Thoracic aorta (tissue), 2 donors: ENCODE results near the gene R3HDM2. TPM values are rescaled to one million over a fixed set of nuclear protein-coding genes. Genes with fewer than 3 reads are reported as not detected.
A peak's percentile ranks its signal among the peaks of the same experiment; 100 is the strongest.

Experiments
- ATAC-seq: fragments of 150-250 bp; one replicate; pipeline ENCODE4 v1.8.0; 2017; ENCODE audit warnings: low read depth; ENCODE audit not compliant: insufficient number of reproducible peaks, low FRiP score
- DNase-seq: peaks from one replicate; pipeline ENCODE4 v3.0.0-alpha.2; 2020; ENCODE audit warnings: low spot score
- H3K27ac ChIP-seq, 2 donors: fragments of 200-600 bp; sonication (generic); 1 replicate in 1 of 2; 2 replicates in 1 of 2; pipeline ENCODE4 v1.5.1; 2016; ENCODE audit warnings: mild to moderate bottlenecking in 2 of 2, moderate library complexity in 2 of 2
- H3K27me3 ChIP-seq: fragments of 200-600 bp; sonication (generic); replicated peaks from 2 replicates; pipeline ENCODE4 v1.6.0; 2016; ENCODE audit warnings: mild to moderate bottlenecking; ENCODE audit not compliant: insufficient read depth
- H3K36me3 ChIP-seq: fragments of 200-600 bp; sonication (generic); one replicate; pipeline ENCODE4 v1.5.1; 2016
- H3K4me1 ChIP-seq, 2 donors: fragments of 200-600 bp; sonication (generic); 1 replicate in 1 of 2; 2 replicates in 1 of 2; pipeline versions ENCODE4 v1.5.1 to v1.6.0; 2016; ENCODE audit warnings: low read depth in 2 of 2, mild to moderate bottlenecking in 1 of 2; ENCODE audit not compliant: control insufficient read depth in 1 of 2
- H3K4me3 ChIP-seq: fragments of 200-600 bp; sonication (generic); 2 replicates; pipeline ENCODE4 v1.5.1; 2016; ENCODE audit warnings: mild to moderate bottlenecking
- H3K9me3 ChIP-seq: fragments of 200-600 bp; sonication (generic); 2 replicates; pipeline ENCODE4 v1.5.1; 2016
- CTCF ChIP-seq: fragments of 200-600 bp; sonication (generic); IDR thresholded peaks from one replicate; pipeline ENCODE4 v1.5.1; 2019; ENCODE audit warnings: antibody characterized with exemption
- total RNA-seq, 2 donors: library from RNA; depleted of rRNA; stranded (reverse); fragments of >200 nt; gene quantifications; one replicate each; pipeline versions ENCODE4 v1.1.0 to v1.2.3, GENCODE V29; 2016

R3HDM2 gene
- total RNA-seq, 2 donors from 2014 or later: 26.5 to 62.4 TPM

- ATAC-seq (peak; percentile 91), DNase-seq (no peak)
- H3K27ac ChIP-seq: peak overlapping the region; percentile 85
- no peak for TF ChIP-seq CTCF
- H3K27me3 ChIP-seq: no peaks in the 10 kb centered on the region
- H3K4me1 ChIP-seq: peaks cover 9 to 27% of the 10 kb centered on the region in 2 donors
- no peaks in the 10 kb centered on the region for H3K9me3 ChIP-seq
- H3K4me3 ChIP-seq: peak overlapping the region; percentile 34
- no peaks in the 10 kb centered on the region for H3K36me3 ChIP-seq
Observed at GRCh38 chr12:57452181-57452936, 21.5 kb upstream of the R3HDM2 start.

GRCh38 chr12:57451233-57451778 lies 20.5 kb upstream of the R3HDM2 start:
- no peak overlapping the region for H3K4me3 ChIP-seq
- no peaks in the 10 kb centered on the region for H3K9me3 ChIP-seq
- H3K27me3 ChIP-seq: no peaks in the 10 kb centered on the region
- ATAC-seq (no peak), DNase-seq (no peak)
- no peaks in the 10 kb centered on the region for H3K36me3 ChIP-seq
- no peak for TF ChIP-seq CTCF
- peak overlapping the region in 1 of 2 donors; percentile 85 for H3K27ac ChIP-seq
- H3K4me1 ChIP-seq: peaks cover 9 to 27% of the 10 kb centered on the region in 2 donors

- no peaks in the 10 kb centered on the region for H3K27me3 ChIP-seq
- H3K36me3 ChIP-seq: no peaks in the 10 kb centered on the region
- ATAC-seq (no peak), DNase-seq (no peak)
- no peak overlapping the region for H3K27ac ChIP-seq
- peaks cover 9 to 27% of the 10 kb centered on the region in 2 donors for H3K4me1 ChIP-seq
- no peak overlapping the region for H3K4me3 ChIP-seq
- TF ChIP-seq CTCF: no peak
- H3K9me3 ChIP-seq: no peaks in the 10 kb centered on the region
Observed at GRCh38 chr12:57450057-57450456, 19.2 kb upstream of the R3HDM2 start.

- DNase-seq (no peak), ATAC-seq (no peak)
- no peak for TF ChIP-seq CTCF
- H3K9me3 ChIP-seq: no peaks in the 10 kb centered on the region
- H3K4me1 ChIP-seq: peaks cover 9 to 27% of the 10 kb centered on the region in 2 donors
- H3K27ac ChIP-seq: no peak overlapping the region
- H3K27me3 ChIP-seq: no peaks in the 10 kb centered on the region
- H3K4me3 ChIP-seq: no peak overlapping the region
- no peaks in the 10 kb centered on the region for H3K36me3 ChIP-seq
Observed at GRCh38 chr12:57449375-57449774, 18.5 kb upstream of the R3HDM2 start.

- H3K27ac ChIP-seq: no peak overlapping the region
- no peak for TF ChIP-seq CTCF
- H3K27me3 ChIP-seq: no peaks in the 10 kb centered on the region
- H3K4me3 ChIP-seq: no peak overlapping the region
- H3K9me3 ChIP-seq: no peaks in the 10 kb centered on the region
- ATAC-seq (no peak), DNase-seq (no peak)
- peaks cover 9 to 27% of the 10 kb centered on the region in 2 donors for H3K4me1 ChIP-seq
- H3K36me3 ChIP-seq: no peaks in the 10 kb centered on the region
Observed at GRCh38 chr12:57448669-57449068, 17.8 kb upstream of the R3HDM2 start.
